ENCODE results near the gene NPFFR1. TPM values are rescaled to one million over a fixed set of nuclear protein-coding genes. Genes with fewer than 3 reads are reported as not detected.

Gene NPFFR1
- total and polyA plus RNA-seq, 10 of the 15 experiments (the other 5 are each of a cell fraction or from before 2014, with no cell fraction given), result 0.03 TPM; not detected in 9

DNA sequence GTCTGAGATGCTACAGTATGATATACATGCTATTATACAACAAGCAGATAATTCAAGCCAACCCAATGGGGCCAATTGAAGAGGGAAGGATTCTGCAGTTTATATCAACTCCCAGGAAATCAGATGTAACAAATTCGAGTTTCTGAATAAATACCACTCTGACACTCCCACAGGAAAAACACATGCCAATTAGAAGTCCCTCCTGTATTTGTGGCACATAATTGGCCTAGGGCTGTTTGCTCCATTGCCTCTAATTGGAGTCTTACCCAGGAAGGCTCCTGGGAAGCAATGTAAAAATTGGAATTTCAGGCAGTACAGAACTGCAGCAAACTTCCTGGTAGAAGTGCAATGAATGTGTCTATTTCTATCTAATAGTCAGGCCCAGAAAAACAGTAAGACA, 55.3 kb downstream of the NPFFR1 start (continued):
- TF ChIP-seq, protein P1, sequence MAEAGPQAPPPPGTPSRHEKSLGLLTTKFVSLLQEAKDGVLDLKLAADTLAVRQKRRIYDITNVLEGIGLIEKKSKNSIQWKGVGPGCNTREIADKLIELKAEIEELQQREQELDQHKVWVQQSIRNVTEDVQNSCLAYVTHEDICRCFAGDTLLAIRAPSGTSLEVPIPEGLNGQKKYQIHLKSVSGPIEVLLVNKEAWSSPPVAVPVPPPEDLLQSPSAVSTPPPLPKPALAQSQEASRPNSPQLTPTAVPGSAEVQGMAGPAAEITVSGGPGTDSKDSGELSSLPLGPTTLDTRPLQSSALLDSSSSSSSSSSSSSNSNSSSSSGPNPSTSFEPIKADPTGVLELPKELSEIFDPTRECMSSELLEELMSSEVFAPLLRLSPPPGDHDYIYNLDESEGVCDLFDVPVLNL (IDR thresholded peaks at IDR 0.05; ENCODE audit: low read depth, low read length), result no peak
- TF ChIP-seq NFXL1 (IDR thresholded peaks at IDR 0.05; ENCODE audit: borderline replicate concordance), result no peak
- TF ChIP-seq, protein P2, sequence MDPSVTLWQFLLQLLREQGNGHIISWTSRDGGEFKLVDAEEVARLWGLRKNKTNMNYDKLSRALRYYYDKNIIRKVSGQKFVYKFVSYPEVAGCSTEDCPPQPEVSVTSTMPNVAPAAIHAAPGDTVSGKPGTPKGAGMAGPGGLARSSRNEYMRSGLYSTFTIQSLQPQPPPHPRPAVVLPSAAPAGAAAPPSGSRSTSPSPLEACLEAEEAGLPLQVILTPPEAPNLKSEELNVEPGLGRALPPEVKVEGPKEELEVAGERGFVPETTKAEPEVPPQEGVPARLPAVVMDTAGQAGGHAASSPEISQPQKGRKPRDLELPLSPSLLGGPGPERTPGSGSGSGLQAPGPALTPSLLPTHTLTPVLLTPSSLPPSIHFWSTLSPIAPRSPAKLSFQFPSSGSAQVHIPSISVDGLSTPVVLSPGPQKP (IDR thresholded peaks at IDR 0.05; ENCODE audit: low read depth, low read length), result no peak

DNA sequence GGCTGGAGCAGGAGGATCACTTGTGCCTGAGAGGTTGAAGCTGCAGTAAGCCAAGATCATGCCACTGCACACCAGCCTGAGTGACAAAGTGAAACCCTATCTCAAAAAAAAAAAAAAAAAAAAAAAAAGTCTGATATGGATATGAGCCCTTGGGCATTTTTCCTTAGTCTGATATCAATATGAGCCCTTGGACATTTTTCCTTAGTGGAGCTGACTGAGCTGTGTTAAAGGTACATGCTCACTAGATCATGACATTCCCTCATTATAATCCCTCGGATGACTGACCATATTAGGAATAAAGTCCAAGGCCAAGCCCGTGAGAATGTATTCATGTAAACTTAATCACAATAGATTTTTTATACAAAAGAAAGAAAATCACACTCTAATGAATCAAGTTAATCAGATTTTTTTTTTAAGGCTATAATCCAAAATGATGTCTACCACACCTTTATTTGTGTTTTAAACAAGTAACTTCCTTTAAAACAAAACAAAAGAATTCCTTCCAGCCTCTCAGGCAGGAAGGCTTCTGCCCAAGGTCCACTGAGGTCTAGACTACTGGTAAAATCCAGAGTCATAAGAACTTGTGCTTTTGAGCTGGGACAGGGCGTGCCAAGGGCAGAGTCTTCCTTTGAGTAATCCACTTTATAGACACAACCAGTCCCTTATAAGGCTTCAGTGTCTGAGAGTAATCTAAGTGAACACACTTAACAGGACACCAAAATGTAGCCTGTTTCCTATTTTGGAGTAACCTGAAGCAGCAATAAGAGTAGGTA, 56.1 kb downstream of the NPFFR1 start:
- no peak overlapping the region for H2AFZ ChIP-seq (ENCODE audit: control insufficient read depth, low read depth, low read length)
- ChIA-PET POLR2A (interaction anchor here (0.6 to 3.3 kb wide), 7 partner anchors 37 to 190 kb away, joined by 3 to 14 read pairs (median 3); no protein-coding TSS in a partner anchor), SMC1A (ENCODE audit: uncharacterized antibody, unreplicated experiment) (interaction anchor here (1.0 to 14.1 kb wide), 9 partner anchors 38 to 153 kb away, joined by 3 to 408 read pairs (median 5); partner anchors contain the start of gene TYSND1), CTCF (interaction anchor here (0.8 to 16.2 kb wide), 9 partner anchors 39 to 136 kb away, joined by 3 to 611 read pairs (median 3); partner anchors contain the start of gene TYSND1), RAD21 (ENCODE audit: unreplicated experiment) (interaction anchor here (1.8 to 18.9 kb wide), 3 partner anchors 45 to 133 kb away, joined by 4 to 675 read pairs (median 5); no protein-coding TSS in a partner anchor)
- peak overlapping the region; percentile 41; the same call in 1 of the 2 replicates for H3K9ac ChIP-seq (ENCODE audit: control insufficient read depth, insufficient read depth, low read length)
- peaks cover 98% of the 10 kb centered on the region for H3K79me2 ChIP-seq (ENCODE audit: control insufficient read depth, insufficient read depth, low read length)
- intact Hi-C loops (cut with micrococcal nuclease; ENCODE audit: unreplicated experiment) (no loop called here), in situ Hi-C loops (cut with MboI) (loop anchor here (5.0 kb wide), 1 partner anchor 130 kb away; no protein-coding TSS in a partner anchor)
- no peak overlapping the region for H3K4me3 ChIP-seq
- ATAC-seq, result peak; percentile 35
- H4K20me1 ChIP-seq (ENCODE audit: control insufficient read depth, insufficient read depth), result no peaks in the 10 kb centered on the region
- no peak for TF ChIP-seq ASH2L (IDR thresholded peaks at IDR 0.05; ENCODE audit: borderline replicate concordance, low read depth)
- TF ChIP-seq ZNF384 (IDR thresholded peaks at IDR 0.05; ENCODE audit: borderline replicate concordance, low read depth, low read length), result peak; percentile 45; the same call in 1 of the 2 replicates
- FAIRE-seq, result no peak
- peaks cover 0 to 21% of the 10 kb centered on the region in 2 experiments for H3K36me3 ChIP-seq (ENCODE audit: control insufficient read depth in 2 of 2, insufficient read depth in 2 of 2, low read length in 1 of 2)
- no peaks in the 10 kb centered on the region; the same call in 2 of the 3 replicates for H3K9me3 ChIP-seq (replicated peaks; ENCODE audit: control insufficient read depth, insufficient read depth, low read length)
- no peak for DNase-seq (ENCODE audit: low read depth, low spot score)
- no peaks in the 10 kb centered on the region for H3K27me3 ChIP-seq (replicated peaks in 1 of 2; ENCODE audit: control insufficient read depth in 2 of 2, insufficient read depth in 2 of 2, low read length in 1 of 2)
- no peak overlapping the region for H3K27ac ChIP-seq (ENCODE audit: control insufficient read depth, insufficient read depth)
- peaks cover 10% of the 10 kb centered on the region for H3K4me1 ChIP-seq (ENCODE audit: control insufficient read depth, insufficient read depth, low read length)
- BruUV-seq (replicated peaks), result no TSS peak
- H3K4me2 ChIP-seq (ENCODE audit: control insufficient read depth, insufficient read depth), result peak overlapping the region; percentile 51
- WGBS (ENCODE audit: insufficient coverage, insufficient replicate concordance, low lambda C conversion rate, missing lambda C conversion rate), result 64% methylated on average over 3 of the region's 3 CpGs
